ENCODE data around the gene ACAT2. TPM values are rescaled to one million over a fixed set of nuclear protein-coding genes. Genes with fewer than 3 reads are reported as not detected.
"Not testable (repeated sequence)": the region's sequence is repeated elsewhere in the genome, so short reads cannot be mapped to it uniquely, and the experiment has no call there.

ACAT2 gene
- polyA plus RNA-seq, 1 experiment = 39.9 TPM

- peak within 1 kb of the TSS; percentile 83 for H3K27ac ChIP-seq (ENCODE audit: low read depth, low read length)
- H3K9me3 ChIP-seq (ENCODE audit: control insufficient read depth, insufficient read depth, low read length) = peaks cover 4% of the 10 kb centered on the region; the same call in 1 of the 2 replicates
- H3K4me3 ChIP-seq (ENCODE audit: low read depth, low read length) = peak within 1 kb of the TSS; percentile 98
- TF ChIP-seq, protein P1, sequence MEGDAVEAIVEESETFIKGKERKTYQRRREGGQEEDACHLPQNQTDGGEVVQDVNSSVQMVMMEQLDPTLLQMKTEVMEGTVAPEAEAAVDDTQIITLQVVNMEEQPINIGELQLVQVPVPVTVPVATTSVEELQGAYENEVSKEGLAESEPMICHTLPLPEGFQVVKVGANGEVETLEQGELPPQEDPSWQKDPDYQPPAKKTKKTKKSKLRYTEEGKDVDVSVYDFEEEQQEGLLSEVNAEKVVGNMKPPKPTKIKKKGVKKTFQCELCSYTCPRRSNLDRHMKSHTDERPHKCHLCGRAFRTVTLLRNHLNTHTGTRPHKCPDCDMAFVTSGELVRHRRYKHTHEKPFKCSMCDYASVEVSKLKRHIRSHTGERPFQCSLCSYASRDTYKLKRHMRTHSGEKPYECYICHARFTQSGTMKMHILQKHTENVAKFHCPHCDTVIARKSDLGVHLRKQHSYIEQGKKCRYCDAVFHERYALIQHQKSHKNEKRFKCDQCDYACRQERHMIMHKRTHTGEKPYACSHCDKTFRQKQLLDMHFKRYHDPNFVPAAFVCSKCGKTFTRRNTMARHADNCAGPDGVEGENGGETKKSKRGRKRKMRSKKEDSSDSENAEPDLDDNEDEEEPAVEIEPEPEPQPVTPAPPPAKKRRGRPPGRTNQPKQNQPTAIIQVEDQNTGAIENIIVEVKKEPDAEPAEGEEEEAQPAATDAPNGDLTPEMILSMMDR (IDR thresholded peaks at IDR 0.05; ENCODE audit: low read depth, low read length) = no peak
- ChIA-PET CTCF (interaction anchor here (0.7 to 2.7 kb wide), 4 partner anchors 63 to 298 kb away, joined by 3 to 16 read pairs (median 4); no protein-coding TSS in a partner anchor), POLR2A (interaction anchor here (0.6 to 3.2 kb wide), 8 partner anchors 29 to 1773 kb away, joined by 3 to 31 read pairs (median 7); partner anchors contain the start of genes ACAT2, SOD2 and WTAP)
- H3K27me3 ChIP-seq (ENCODE audit: control insufficient read depth, insufficient read depth, low read length) = no peaks in the 10 kb centered on the region
- DNase-seq (ENCODE audit: low read depth, low spot score) = peak; percentile 93
These were observed 28.5 kb downstream of the ACAT2 start, which contains the start of gene MRPL18 for GRCh38 chr6:159790149-159790955. TSS of gene MRPL18 (plus strand) at chr6:159790467. CDS start at chr6:159790588, 121 bp downstream.

- ChIA-PET POLR2A (interaction anchor here (1.4 to 3.2 kb wide), 3 partner anchors 30 to 239 kb away, joined by 4 to 20 read pairs (median 18); partner anchors contain the start of genes ACAT2 and WTAP), CTCF (interaction anchor here (0.9 to 2.7 kb wide), 3 partner anchors 100 to 664 kb away, joined by 3 to 16 read pairs (median 3); no protein-coding TSS in a partner anchor)
- Histone ChIP-seq H3K27me3 (ENCODE audit: control insufficient read depth, insufficient read depth, low read length) (no peaks in the 10 kb centered on the region), H3K9me3 (ENCODE audit: control insufficient read depth, insufficient read depth, low read length) (peaks cover 4% of the 10 kb centered on the region; the same call in 1 of the 2 replicates), H3K27ac (ENCODE audit: low read depth, low read length) (peak overlapping the region; percentile 83), H3K4me3 (ENCODE audit: low read depth, low read length) (peak overlapping the region; percentile 91)
- TF ChIP-seq, protein P1 (IDR thresholded peaks at IDR 0.05; ENCODE audit: low read depth, low read length) = no peak
- no peak for DNase-seq (ENCODE audit: low read depth, low spot score)
These were observed 29.2 kb downstream of the ACAT2 start for GRCh38 chr6:159790956-159791598.

DNA sequence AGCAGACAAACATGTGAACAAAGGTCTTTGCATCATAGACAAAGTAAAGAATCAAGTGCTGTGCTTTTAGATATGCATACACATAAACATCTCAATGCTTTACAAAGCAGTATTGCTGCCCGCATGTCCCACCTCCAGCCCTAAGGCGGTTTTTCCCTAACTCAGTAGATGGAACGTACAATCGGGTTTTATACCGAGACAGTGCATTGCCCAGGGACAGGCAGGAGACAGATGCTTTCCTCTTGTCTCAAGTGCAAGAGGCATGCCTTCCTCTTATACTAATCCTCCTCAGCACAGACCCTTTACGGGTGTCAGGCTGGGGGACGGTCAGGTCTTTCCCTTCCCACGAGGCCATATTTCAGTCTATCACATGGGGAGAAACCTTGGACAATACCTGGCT, 33.1 kb downstream of the ACAT2 start:
- POLR2A ChIA-PET; H3K27me3 ChIP-seq (ENCODE audit: control insufficient read depth, insufficient read depth, low read length); CTCF ChIA-PET; H3K9me3 ChIP-seq (ENCODE audit: control insufficient read depth, insufficient read depth, low read length); H3K27ac ChIP-seq (ENCODE audit: low read depth, low read length); H3K4me3 ChIP-seq (ENCODE audit: low read depth, low read length); DNase-seq (ENCODE audit: low read depth, low spot score): not testable (repeated sequence)

GRCh38 chr6:159797554-159797953, 35.7 kb downstream of the ACAT2 start:
- ChIA-PET CTCF (no interaction called here), POLR2A (no interaction called here)
- H3K27ac ChIP-seq (ENCODE audit: low read depth, low read length) = no peak overlapping the region
- no peak for DNase-seq (ENCODE audit: low read depth, low spot score)
- H3K4me3 ChIP-seq (ENCODE audit: low read depth, low read length) = no peak overlapping the region
- TF ChIP-seq, protein P1 (IDR thresholded peaks at IDR 0.05; ENCODE audit: low read depth, low read length) = no peak
- no peaks in the 10 kb centered on the region; the same call in 1 of the 2 replicates for H3K9me3 ChIP-seq (ENCODE audit: control insufficient read depth, insufficient read depth, low read length)
- H3K27me3 ChIP-seq (ENCODE audit: control insufficient read depth, insufficient read depth, low read length) = no peaks in the 10 kb centered on the region

- Histone ChIP-seq H3K4me3 (ENCODE audit: low read depth, low read length) (no peak within 1 kb of the TSS), H3K27me3 (ENCODE audit: control insufficient read depth, insufficient read depth, low read length) (peaks cover 3% of the 10 kb centered on the region), H3K27ac (ENCODE audit: low read depth, low read length) (no peak within 1 kb of the TSS), H3K9me3 (ENCODE audit: control insufficient read depth, insufficient read depth, low read length) (no peaks in the 10 kb centered on the region; the same call in 1 of the 2 replicates)
- CTCF ChIA-PET = no interaction called here
- TF ChIP-seq, protein P1 (IDR thresholded peaks at IDR 0.05; ENCODE audit: low read depth, low read length) = no peak
- DNase-seq (ENCODE audit: low read depth, low spot score) = no peak
- POLR2A ChIA-PET = no interaction called here
These were observed 38.5 kb downstream of the ACAT2 start, which contains the start of gene PNLDC1 for GRCh38 chr6:159800141-159800865. TSS of gene PNLDC1 (plus strand) at chr6:159800276. CDS start at chr6:159800308, 32 bp downstream.

Measured in AG04450 (cell line).